ENCODE data around the gene ZNF76. TPM values are rescaled to one million over a fixed set of nuclear protein-coding genes. Genes with fewer than 3 reads are reported as not detected.
A peak's percentile ranks its signal among the peaks of the same experiment; 100 is the strongest.
"Not testable (repeated sequence)": the region's sequence is repeated elsewhere in the genome, so short reads cannot be mapped to it uniquely, and the experiment has no call there.

ZNF76 gene
- total and polyA plus RNA-seq, 7 donors, result 17.9 to 37.3 (median 24.6) TPM

DNA sequence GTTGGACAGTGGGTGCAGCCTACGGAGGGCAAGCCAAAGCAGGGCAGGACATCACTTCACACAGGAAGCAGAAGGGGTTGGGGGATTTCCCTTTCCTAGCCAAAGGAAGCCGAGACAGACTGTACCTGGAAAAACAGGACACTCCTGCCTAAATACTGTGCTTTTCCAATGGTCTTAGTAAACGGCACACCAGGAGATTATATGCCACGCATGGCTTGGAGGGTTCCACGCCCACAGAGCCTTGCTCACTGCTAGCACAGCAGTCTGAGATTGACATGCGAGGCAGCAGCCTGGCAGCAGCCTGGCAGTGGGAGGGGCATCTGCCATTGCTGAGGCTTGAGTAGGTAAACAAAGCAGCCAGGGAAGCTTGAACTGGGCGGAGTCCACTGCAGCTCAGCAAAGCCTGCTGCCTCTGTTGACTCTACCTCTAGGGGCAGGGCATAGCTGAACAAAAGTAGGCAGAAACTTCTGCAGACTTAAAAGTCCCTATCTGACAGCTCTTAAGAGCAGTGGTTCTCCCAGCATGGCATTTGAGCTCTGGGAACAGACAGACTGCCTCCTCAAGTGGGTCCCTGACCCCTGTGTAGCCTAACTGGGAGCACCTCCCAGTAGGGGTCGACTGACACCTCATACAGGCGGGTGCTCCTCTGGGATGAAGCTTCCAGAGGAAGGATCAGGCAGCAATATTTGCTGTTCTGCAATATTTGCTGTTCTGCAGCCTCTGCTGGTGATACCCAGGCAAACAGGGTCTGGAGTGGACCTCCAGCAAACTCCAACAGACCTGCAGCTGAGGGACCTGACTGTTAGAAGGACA is 72.7 kb downstream of the ZNF76 start:
- intact Hi-C loops (cut with DNase I); H3K36me3 ChIP-seq (ENCODE audit: insufficient read depth in 1 of 2, low read depth in 1 of 2); H3K4me3 ChIP-seq; H3K9me3 ChIP-seq; H3K4me1 ChIP-seq; H3K27ac ChIP-seq; H3K27me3 ChIP-seq (ENCODE audit: insufficient read depth in 3 of 3, low read length in 2 of 3): not testable (repeated sequence)
- peak in 3 of 4 donors; percentile 27 to 68 (median 54) for ATAC-seq
- 69 to 84% (median 76%) methylated on average over 9 of the region's 9 CpGs for WGBS, 3 donors
- TF ChIP-seq, protein P1, sequence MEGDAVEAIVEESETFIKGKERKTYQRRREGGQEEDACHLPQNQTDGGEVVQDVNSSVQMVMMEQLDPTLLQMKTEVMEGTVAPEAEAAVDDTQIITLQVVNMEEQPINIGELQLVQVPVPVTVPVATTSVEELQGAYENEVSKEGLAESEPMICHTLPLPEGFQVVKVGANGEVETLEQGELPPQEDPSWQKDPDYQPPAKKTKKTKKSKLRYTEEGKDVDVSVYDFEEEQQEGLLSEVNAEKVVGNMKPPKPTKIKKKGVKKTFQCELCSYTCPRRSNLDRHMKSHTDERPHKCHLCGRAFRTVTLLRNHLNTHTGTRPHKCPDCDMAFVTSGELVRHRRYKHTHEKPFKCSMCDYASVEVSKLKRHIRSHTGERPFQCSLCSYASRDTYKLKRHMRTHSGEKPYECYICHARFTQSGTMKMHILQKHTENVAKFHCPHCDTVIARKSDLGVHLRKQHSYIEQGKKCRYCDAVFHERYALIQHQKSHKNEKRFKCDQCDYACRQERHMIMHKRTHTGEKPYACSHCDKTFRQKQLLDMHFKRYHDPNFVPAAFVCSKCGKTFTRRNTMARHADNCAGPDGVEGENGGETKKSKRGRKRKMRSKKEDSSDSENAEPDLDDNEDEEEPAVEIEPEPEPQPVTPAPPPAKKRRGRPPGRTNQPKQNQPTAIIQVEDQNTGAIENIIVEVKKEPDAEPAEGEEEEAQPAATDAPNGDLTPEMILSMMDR (IDR thresholded peaks at IDR 0.05), result peak; percentile 10
- peak in 1 of 2 donors; percentile 52 for DNase-seq

- H3K27ac ChIP-seq, result peak overlapping the region; percentile 99
- no peaks in the 10 kb centered on the region for H3K9me3 ChIP-seq
- H3K27me3 ChIP-seq (ENCODE audit: insufficient read depth in 3 of 3, low read length in 2 of 3), result no peaks in the 10 kb centered on the region
- TF ChIP-seq, protein P1 (IDR thresholded peaks at IDR 0.05), result no peak
- H3K4me1 ChIP-seq, result peaks cover 35% of the 10 kb centered on the region
- H3K4me3 ChIP-seq, result peak overlapping the region; percentile 18
- DNase-seq (no peak), ATAC-seq (no peak)
- intact Hi-C loops (cut with DNase I), result loop anchor here in 1 of 2 donors (5.0 kb wide), 1 partner anchor 126 kb away; the partner anchor contains the start of gene RPL10A
- H3K36me3 ChIP-seq (ENCODE audit: insufficient read depth in 1 of 2, low read depth in 1 of 2), result peaks cover 7 to 8% of the 10 kb centered on the region in 2 donors
- WGBS, 3 donors, result 85 to 91% (median 89%) methylated on average over 13 of the region's 13 CpGs
These were observed 82.0 kb downstream of the ZNF76 start for GRCh38 chr6:35341557-35341956.

DNA sequence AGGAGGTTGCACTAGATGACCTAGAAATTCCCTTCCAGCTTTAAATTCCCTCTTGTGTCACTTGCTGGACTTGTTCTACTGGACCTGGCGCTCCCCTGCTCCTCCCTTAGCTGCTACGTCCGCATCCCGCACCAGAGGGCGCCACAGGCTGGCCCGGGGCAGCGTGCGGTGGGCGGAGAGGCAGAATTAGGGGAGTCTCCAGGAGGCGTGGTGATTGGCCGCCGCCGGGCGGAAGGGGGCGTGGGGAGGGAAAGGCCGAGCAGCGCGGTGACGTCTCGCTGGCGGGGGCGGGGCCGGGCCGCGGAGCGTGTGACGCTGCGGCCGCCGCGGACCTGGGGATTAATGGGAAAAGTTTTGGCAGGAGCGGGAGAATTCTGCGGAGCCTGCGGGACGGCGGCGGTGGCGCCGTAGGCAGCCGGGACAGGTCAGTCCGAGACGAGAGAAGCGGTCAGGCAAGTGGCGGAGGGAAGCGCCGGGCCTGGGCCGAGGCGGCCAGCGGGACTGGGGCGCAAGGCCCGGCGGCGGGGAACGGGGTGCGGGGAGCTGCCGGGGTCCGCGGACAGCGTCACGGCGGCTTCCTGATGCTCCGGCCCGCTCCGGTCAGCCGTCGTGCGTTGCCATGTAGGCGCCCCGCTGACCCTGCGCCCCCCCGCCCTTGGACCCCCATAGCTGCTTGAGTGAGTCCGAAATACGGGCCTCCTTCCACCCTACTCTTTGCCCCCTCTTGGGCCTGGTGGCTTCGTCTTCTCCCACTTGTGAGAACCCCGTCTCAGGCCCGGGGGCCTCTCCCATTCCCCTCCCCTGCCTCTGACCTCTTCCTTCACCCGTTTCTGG is 82.9 kb downstream of the ZNF76 start, which contains the start of gene PPARD:
Gene PPARD, plus strand, starts transcription at position 301 of the 834 bp plus-strand sequence. CDS start 68,530 bp downstream, outside the sequence.
- Histone ChIP-seq H3K4me3 (peak within 1 kb of the TSS; percentile 99), H3K36me3 (ENCODE audit: insufficient read depth in 1 of 2, low read depth in 1 of 2) (peaks cover 14 to 15% of the 10 kb centered on the region in 2 donors), H3K27me3 (ENCODE audit: insufficient read depth in 3 of 3, low read length in 2 of 3) (no peaks in the 10 kb centered on the region), H3K9me3 (no peaks in the 10 kb centered on the region), H3K27ac (peak within 1 kb of the TSS; percentile 99), H3K4me1 (peaks cover 44% of the 10 kb centered on the region)
- WGBS, 3 donors, result 0 to 1% (median 1%) methylated on average over 46 to 77 of the region's 77 CpGs
- DNase-seq (peak; percentile 99), ATAC-seq (peak; percentile 94 to 98 (median 96))
- TF ChIP-seq, protein P1 (IDR thresholded peaks at IDR 0.05), result peak; percentile 99
- intact Hi-C loops (cut with DNase I), result loop anchor here (1.0 to 5.0 kb wide), 6 partner anchors 28 to 125 kb away; partner anchors contain the start of gene RPL10A (in 1 of the 2)

DNA sequence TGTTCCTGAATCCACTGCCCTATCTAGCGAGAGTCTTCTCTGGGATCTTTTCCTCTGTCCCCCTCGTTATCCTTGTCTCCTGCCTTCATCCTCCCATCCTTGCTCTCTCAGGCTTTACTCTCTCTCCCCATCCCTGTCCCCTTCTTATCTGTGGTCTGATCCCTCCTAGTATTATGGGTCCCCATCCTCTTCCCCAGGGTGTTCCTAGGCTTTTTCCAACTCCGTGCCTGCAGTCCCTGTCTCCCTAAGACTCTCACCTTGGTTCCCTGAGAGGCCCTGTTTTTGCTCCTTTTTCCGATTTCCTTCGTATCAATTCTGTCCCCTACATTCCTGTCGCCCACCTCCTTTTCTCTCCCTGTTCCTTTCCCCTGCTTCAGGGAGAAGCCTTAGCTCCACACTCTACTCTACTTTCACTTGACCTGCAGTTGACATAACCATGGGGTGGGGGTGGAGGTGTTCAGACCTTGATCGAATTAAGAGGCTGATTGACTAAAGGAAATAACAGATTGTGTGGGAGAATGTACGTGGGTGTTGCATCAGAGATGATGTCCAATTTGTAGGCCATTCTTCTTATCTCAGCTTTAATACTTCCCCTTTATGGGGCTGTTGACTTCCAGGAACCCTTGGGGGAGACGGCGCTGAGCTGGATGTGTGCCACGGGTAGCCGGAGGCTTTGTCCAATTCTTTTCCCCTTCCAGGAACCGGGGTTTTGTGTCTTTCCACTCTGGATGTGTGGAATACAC is 83.7 kb downstream of the ZNF76 start:
- Histone ChIP-seq H3K36me3 (ENCODE audit: insufficient read depth in 1 of 2, low read depth in 1 of 2) (peaks cover 14 to 21% of the 10 kb centered on the region in 2 donors), H3K4me1 (peaks cover 44% of the 10 kb centered on the region), H3K4me3 (peak overlapping the region; percentile 99), H3K27ac (peak overlapping the region; percentile 99), H3K27me3 (ENCODE audit: insufficient read depth in 3 of 3, low read length in 2 of 3) (no peaks in the 10 kb centered on the region), H3K9me3 (no peaks in the 10 kb centered on the region)
- WGBS, 3 donors, result 7 to 8% (median 8%) methylated on average over 13 of the region's 13 CpGs
- ATAC-seq (peak in 2 of 4 donors; percentile 2 to 4), DNase-seq (peak; percentile 45 to 82)
- TF ChIP-seq, protein P1 (IDR thresholded peaks at IDR 0.05), result no peak
- intact Hi-C loops (cut with DNase I), result loop anchor here (2.0 to 5.0 kb wide), 4 partner anchors 28 to 124 kb away; partner anchors contain the start of gene RPL10A (in 1 of the 2)

Measured in psoas muscle (tissue), 8 donors.